Panc1 (cell line): ENCODE data around the gene MAPK4. TPM values are rescaled to one million over a fixed set of nuclear protein-coding genes. Genes with fewer than 3 reads are reported as not detected.

Source experiments
- ATAC-seq: fragments of 200-7000 bp; cut with Tn5 transposase; 2 replicates; pipeline ENCODE4 v1.9.1; 2020; ENCODE audit warnings: mild to moderate bottlenecking, moderate library complexity
- BruUV-seq: library from RNA; stranded (reverse); fragments of 400-500 nt; replicated peaks from 2 replicates; lab custom pipeline; 2021; lab: Mats Ljungman, UMichigan
- CTCF ChIA-PET: fragments of 300-600 bp; sonication (Branson Sonifier 250); formaldehyde crosslinking; loops from one replicate; lab custom pipeline; 2022; ENCODE audit warnings: antibody characterized with exemption; lab: Charles Lee
- POLR2A ChIA-PET: fragments of 300-600 bp; sonication (Branson Sonifier 250); formaldehyde crosslinking; loops from one replicate; lab custom pipeline; 2022; ENCODE audit warnings: antibody characterized with exemption; lab: Charles Lee
- DNase-seq: peaks from one replicate; pipeline ENCODE4 v3.0.0-alpha.2; 2010; ENCODE audit warnings: low read depth, low spot score
- H3K27ac ChIP-seq: 2 replicates; pipeline ENCODE4 v1.5.1; 2011; ENCODE audit warnings: mild to moderate bottlenecking, low read length, inconsistent platforms
- H3K27me3 ChIP-seq: fragments of 200-500 bp; sonication (Bioruptor generic); 2 replicates; pipeline ENCODE4 v1.6.0; 2014; ENCODE audit warnings: low read length, inconsistent platforms; ENCODE audit not compliant: control insufficient read depth, insufficient read depth
- H3K36me3 ChIP-seq: fragments of 200-500 bp; sonication (Bioruptor generic); 2 replicates; pipeline ENCODE4 v1.5.1; 2014; ENCODE audit warnings: inconsistent platforms, mild to moderate bottlenecking, low read length, moderate library complexity; ENCODE audit not compliant: control insufficient read depth, insufficient read depth
- H3K4me1 ChIP-seq: 2 replicates; pipeline ENCODE4 v1.5.1; 2011; ENCODE audit warnings: inconsistent platforms, mild to moderate bottlenecking, low read length, moderate library complexity; ENCODE audit not compliant: control insufficient read depth, insufficient read depth
- H3K4me3 ChIP-seq, 2 experiments: 2 replicates each; pipeline ENCODE4 v1.5.1; 2011 to 2012; ENCODE audit warnings: low read depth in 2 of 2, low read length in 2 of 2, mild to moderate bottlenecking in 2 of 2, inconsistent platforms in 1 of 2, moderate library complexity in 1 of 2
- H3K9me3 ChIP-seq: fragments of 200-500 bp; sonication (Bioruptor generic); 2 replicates; pipeline ENCODE4 v1.5.1; 2014; ENCODE audit warnings: low read depth, mild to moderate bottlenecking, inconsistent platforms, low read length, moderate library complexity; ENCODE audit not compliant: control insufficient read depth, insufficient read depth
- POLR2AphosphoS5 ChIP-seq: IDR thresholded peaks from 2 replicates; pipeline ENCODE4 v1.6.1; 2012; ENCODE audit warnings: mild to moderate bottlenecking, low read depth, low read length, moderate library complexity
- SIN3A ChIP-seq: IDR thresholded peaks from 2 replicates; pipeline ENCODE4 v1.6.1; 2012; ENCODE audit warnings: low read depth, mild to moderate bottlenecking, low read length, moderate library complexity, borderline replicate concordance; ENCODE audit not compliant: insufficient read depth
- TCF7L2 ChIP-seq: IDR thresholded peaks from 2 replicates; pipeline ENCODE4 v1.6.1; 2011; ENCODE audit warnings: mild to moderate bottlenecking, low read depth, low read length, inconsistent platforms
- in situ Hi-C: cut with HindIII; loops from 2 replicates; pipeline ENCODE4 v1.10.0; 2016; ENCODE audit warnings: low sequenced_read_pairs, low pct_unique_long_range_greater_than_20kb
- intact Hi-C: fragments of 100-400 bp; cut with micrococcal nuclease; formaldehyde crosslinking; loops from one replicate; pipeline ENCODE4 v1.10.0; 2022; ENCODE audit not compliant: unreplicated experiment
- total RNA-seq: library from RNA; stranded (reverse); gene quantifications from one replicate; pipeline ENCODE4 v1.2.1, GENCODE V29; 2021; ENCODE audit not compliant: unreplicated experiment
- TF ChIP-seq, protein P1 (sequence below): fragments of 450-650 bp; IDR thresholded peaks from 2 replicates; pipeline ENCODE4 v1.5.1; 2017; ENCODE audit warnings: mild to moderate bottlenecking
- TF ChIP-seq, protein P2 (sequence below), 2 experiments: IDR thresholded peaks; 2 replicates each; pipeline ENCODE4 v1.6.1; 2011 to 2012; ENCODE audit warnings: low read depth in 2 of 2, control low read depth in 1 of 2, low read length in 1 of 2, mild to moderate bottlenecking in 1 of 2, moderate library complexity in 1 of 2; ENCODE audit not compliant: insufficient read depth in 1 of 2

MAPK4 gene
- total RNA-seq, 1 experiment from 2014 or later: not detected

DNA sequence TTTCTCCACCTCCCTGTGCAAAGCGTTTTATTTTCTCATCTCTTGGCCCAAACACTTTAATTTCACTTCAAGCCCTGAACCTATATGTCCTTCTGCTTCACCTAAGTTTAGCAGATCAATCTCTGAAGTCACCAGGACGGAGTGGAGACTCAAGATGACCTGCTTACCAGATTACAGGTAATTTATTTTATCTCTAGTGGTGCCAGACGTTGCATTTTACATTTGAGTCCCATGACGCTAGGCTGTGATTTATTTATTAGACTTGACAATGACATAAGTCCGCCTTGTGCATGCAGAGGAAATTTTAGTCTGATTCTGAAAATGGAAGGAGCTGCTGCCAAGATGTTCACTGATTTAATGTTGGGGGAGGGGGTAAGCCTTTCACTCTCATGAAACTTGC, 186.1 kb downstream of the MAPK4 start:
- Histone ChIP-seq H3K9me3 (no peaks in the 10 kb centered on the region), H3K27me3 (no peaks in the 10 kb centered on the region), H3K36me3 (no peaks in the 10 kb centered on the region), H3K4me3 (no peak overlapping the region), H3K4me1 (no peaks in the 10 kb centered on the region), H3K27ac (no peak overlapping the region)
- TF ChIP-seq TCF7L2: no peak
- TF ChIP-seq, protein P1, sequence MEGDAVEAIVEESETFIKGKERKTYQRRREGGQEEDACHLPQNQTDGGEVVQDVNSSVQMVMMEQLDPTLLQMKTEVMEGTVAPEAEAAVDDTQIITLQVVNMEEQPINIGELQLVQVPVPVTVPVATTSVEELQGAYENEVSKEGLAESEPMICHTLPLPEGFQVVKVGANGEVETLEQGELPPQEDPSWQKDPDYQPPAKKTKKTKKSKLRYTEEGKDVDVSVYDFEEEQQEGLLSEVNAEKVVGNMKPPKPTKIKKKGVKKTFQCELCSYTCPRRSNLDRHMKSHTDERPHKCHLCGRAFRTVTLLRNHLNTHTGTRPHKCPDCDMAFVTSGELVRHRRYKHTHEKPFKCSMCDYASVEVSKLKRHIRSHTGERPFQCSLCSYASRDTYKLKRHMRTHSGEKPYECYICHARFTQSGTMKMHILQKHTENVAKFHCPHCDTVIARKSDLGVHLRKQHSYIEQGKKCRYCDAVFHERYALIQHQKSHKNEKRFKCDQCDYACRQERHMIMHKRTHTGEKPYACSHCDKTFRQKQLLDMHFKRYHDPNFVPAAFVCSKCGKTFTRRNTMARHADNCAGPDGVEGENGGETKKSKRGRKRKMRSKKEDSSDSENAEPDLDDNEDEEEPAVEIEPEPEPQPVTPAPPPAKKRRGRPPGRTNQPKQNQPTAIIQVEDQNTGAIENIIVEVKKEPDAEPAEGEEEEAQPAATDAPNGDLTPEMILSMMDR: no peak
- TF ChIP-seq SIN3A: no peak
- no peak for TF ChIP-seq POLR2AphosphoS5
- no peak for ATAC-seq
- no peak for DNase-seq
- CTCF ChIA-PET: no interaction called here
- POLR2A ChIA-PET: no interaction called here
- in situ Hi-C loops (no loop called here), intact Hi-C loops (no loop called here)
- BruUV-seq: no TSS peak

DNA sequence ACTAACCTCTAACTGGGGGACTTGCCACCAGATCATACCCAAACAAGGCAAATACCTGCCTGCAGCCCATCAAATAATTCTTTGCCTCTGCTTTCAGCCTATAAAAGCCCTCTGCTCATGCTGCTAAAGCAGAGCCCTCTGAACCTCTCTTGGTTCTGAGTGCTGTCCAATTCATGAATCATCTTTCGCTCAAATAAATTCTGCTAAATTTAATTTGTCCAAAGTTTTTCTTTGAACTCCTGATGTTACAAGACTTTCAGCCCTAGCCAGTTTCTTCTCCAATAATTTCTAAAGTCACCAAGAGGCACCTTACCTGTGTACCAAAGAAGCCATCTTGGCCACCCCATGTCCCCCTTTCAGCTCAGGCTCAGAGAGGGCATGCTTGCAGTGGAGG, 188.0 kb downstream of the MAPK4 start:
- ATAC-seq: no peak

More for the DNA sequence above, 188.0 kb downstream of the MAPK4 start:
- intact Hi-C loops: no loop called here
- BruUV-seq: no TSS peak
- H3K4me3 ChIP-seq: no peak overlapping the region
- no peaks in the 10 kb centered on the region for H3K9me3 ChIP-seq
- TF ChIP-seq, protein P2, sequence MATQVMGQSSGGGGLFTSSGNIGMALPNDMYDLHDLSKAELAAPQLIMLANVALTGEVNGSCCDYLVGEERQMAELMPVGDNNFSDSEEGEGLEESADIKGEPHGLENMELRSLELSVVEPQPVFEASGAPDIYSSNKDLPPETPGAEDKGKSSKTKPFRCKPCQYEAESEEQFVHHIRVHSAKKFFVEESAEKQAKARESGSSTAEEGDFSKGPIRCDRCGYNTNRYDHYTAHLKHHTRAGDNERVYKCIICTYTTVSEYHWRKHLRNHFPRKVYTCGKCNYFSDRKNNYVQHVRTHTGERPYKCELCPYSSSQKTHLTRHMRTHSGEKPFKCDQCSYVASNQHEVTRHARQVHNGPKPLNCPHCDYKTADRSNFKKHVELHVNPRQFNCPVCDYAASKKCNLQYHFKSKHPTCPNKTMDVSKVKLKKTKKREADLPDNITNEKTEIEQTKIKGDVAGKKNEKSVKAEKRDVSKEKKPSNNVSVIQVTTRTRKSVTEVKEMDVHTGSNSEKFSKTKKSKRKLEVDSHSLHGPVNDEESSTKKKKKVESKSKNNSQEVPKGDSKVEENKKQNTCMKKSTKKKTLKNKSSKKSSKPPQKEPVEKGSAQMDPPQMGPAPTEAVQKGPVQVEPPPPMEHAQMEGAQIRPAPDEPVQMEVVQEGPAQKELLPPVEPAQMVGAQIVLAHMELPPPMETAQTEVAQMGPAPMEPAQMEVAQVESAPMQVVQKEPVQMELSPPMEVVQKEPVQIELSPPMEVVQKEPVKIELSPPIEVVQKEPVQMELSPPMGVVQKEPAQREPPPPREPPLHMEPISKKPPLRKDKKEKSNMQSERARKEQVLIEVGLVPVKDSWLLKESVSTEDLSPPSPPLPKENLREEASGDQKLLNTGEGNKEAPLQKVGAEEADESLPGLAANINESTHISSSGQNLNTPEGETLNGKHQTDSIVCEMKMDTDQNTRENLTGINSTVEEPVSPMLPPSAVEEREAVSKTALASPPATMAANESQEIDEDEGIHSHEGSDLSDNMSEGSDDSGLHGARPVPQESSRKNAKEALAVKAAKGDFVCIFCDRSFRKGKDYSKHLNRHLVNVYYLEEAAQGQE (IDR thresholded peaks at IDR 0.05; ENCODE audit: insufficient read depth in 1 of 2, low read depth in 2 of 2, low read length in 1 of 2): no peak
- TF ChIP-seq SIN3A (no peak), POLR2AphosphoS5 (no peak), TCF7L2 (no peak)
- TF ChIP-seq, protein P1: no peak
- H3K27me3 ChIP-seq: no peaks in the 10 kb centered on the region; the same call in 1 of the 2 replicates
- H3K4me1 ChIP-seq: no peaks in the 10 kb centered on the region
- in situ Hi-C loops: no loop called here
- H3K27ac ChIP-seq: no peak overlapping the region
- ChIA-PET POLR2A (no interaction called here), CTCF (no interaction called here)
- no peaks in the 10 kb centered on the region for H3K36me3 ChIP-seq
- DNase-seq: no peak
